HG02973 (cell line): ENCODE results near the gene ZBTB7C.

Experiments
- ATAC-seq: cut with Tn5 transposase; IDR thresholded peaks from one replicate; pipeline ENCODE4 v1.9.1; 2021; ENCODE audit warnings: moderate library complexity; ENCODE audit not compliant: unreplicated experiment

ZBTB7C gene

DNA sequence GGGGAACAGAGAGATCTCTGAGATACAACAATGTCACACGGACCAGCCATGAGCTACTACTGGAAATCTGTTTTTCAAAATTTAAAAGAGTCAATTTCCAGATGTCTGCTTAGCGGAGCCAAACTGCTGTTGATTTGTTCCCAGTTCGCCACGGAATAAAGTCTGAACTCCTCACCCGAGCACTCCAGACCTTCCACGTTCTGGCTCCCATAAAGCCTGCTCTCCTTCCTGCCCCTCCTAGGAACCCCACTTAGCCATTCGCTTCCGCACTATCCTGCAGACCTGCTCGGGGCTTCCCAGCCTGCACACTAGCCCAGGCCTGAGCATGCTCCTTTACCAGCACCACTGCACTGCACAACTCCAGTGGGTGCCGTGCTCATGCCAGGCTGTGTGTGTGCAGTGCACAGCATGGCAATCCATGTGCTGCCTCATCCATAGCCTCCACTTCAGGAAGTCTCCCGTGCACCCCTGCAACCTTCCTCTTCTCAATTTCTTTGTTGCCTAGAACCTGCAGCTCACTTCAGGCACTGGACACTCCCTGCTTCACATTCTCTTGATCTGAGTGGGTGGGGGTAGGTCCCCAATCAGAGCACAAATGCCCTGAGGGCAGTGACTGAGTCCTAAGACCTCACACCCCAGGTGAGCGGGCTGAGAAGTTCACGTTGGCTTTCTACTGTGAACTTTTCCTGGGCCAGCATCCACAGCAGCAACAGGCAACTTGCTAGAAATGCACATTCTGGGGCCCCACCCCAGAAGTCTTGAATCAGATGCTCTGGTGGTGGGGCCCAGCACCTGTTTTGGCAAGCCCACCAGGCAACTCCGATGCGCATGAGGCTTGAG lies 53.7 kb downstream of the ZBTB7C start:
- ATAC-seq: no peak

DNA sequence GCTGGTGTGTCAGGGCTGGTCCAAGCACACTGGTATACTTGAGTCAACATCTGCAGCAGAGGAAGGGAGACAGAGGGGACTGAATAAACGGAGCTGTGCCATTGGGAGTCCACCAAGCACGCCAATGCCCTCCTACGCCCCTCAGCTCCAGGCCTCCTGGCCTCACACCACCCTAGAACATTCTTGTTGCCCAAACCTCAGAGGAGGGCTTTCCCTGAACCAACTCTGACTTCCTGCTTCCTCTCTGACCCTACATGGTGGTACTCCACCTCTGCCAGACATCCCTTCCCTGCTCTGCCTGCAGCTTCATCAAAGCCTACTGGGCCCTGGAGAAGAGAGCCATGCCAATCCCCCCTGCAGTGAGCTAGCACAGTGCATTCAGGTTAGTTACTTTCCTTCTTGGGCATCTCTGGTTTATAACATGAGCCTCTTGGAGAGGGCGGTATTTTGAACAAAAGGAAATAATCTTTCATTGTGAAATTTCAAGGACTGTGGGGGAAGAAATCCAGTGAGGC lies 54.4 kb downstream of the ZBTB7C start:
- no peak for ATAC-seq

DNA sequence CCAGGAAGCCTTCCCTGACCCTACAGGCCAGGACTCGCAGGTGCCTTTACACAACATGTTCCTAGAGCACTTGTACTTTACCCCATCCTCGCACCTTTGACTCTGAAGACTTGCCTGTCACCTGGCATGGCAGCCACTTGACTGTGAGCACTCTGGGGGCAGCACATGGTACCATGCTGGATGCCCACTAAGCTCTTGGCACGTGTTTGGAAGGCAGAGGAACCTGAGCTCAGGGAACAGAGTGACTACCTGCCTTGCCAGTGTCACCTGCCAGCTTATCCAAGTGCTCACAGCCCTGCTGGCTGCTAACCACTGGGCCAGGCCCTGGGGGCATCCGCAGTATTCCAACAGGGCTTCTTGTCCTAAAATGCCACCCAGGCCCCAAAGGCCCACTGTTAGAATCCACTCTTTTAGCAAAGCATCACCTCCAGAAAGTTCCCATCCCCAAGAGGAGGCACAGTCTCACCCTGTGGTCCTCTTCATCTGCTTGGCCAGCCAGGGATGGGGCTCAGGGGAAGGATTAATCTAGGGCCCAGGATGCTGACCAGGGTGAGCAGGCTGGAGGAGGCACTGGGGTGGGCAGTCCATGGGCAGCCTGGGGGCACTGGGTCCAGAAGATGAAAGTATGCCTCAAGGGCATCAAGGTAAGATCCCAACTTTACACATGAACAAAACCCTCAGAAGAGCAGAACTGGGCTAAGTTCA lies 57.0 kb downstream of the ZBTB7C start:
- no peak for ATAC-seq

DNA sequence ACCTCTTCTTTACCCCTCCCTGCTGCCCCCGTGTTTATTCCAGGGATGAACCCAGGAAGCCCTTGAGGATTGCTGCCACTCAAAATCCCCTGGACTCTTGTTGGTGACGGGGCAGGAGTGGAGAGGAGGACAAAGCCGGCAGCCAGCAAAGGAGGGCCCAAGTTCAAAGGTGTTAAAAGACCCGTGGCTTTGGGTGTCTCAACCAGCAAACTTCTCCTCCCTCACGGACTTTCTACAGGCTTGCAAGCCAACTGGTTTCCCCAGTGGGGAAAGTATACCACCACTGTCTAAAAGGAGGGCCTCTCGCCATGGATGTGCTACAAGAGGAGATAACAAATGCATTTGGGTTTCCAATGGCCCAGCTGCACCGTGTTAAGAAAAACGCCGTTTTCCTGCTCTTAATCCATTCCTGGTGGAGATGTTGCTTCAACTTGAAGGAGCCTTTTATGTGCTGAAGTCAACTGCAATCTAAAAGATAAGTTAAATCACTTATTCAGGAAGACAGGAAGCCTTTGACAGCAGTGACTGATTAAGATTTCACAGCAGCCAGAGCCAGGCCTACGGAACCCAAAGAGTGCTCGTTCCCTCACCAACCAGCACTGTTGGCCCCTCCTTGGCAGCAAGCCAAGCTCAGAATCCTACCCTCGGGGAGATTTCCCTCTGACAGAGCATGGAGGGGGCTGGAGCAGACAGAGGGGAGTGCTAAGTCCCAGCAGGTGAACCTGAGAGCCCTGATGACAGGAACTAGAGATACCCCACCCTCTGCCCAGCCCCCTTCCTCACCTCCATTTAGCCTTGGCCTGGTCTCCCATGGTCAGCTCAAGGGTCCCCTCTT lies 57.8 kb downstream of the ZBTB7C start:
- no peak for ATAC-seq

DNA sequence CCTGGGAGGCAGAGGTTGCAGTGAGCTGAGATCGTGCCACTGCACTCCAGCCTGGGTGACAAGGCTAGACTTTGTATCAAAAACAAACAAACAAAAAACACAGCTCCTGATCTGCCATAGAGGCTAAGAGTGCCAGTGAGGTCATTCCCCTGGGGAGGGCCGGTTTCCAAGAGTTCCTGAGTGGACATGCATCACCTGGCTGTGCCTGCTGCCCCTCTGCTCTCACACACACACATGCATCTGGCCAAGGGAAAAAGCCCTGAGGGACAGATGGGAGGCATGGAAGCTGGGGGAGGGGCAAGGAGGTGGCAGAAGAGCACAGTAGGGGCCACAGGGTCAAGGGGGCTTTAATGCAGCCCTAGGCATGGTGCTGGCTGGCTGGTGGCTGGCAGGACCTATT lies 60.4 kb downstream of the ZBTB7C start:
- ATAC-seq: no peak

DNA sequence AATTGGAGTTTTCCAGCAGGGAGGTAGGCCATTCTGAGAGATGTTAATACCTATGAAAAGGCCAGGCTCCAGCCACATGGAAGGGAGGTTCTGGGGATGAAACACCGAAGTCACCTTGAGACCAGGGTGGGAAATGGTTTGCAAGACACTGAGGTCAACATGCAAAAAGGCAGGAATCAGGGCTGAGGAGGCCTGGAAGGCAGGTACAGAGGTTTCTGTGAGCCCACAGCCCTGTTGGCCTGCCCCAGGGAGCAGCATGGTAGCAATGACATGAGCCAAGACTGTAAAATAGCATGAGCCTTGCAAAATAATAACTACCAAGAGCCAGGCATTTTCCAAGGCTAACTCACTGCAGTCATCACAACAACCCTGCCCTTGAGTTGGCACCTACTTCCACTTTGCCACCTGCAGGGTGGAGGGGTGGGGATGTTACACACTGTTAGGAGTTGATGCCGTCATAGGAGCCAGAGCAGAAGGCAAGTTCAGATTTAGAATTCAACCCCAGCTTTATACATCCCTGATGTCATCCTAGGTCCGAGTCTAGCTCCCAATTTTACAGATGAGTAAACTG lies 61.3 kb downstream of the ZBTB7C start:
- no peak for ATAC-seq

DNA sequence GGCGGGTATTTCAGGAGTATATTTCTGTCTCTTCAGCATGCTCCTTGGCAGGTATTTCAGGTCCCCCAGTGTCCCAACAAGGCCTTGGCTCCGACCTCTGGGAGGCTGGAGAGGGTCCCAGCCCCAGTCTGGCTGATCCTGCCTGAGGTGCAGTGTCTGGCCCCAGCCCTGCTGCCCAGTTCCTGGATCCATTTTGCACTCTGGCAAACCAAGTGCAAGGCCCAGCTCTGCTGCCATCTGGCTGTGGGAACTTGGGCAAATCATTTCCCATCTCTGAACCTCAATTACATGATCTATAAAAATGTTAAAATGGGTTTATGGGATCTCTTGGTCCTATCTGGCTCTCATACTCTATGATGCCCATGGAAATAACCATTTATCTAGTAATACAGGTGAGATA lies 63.6 kb downstream of the ZBTB7C start:
- ATAC-seq: no peak

DNA sequence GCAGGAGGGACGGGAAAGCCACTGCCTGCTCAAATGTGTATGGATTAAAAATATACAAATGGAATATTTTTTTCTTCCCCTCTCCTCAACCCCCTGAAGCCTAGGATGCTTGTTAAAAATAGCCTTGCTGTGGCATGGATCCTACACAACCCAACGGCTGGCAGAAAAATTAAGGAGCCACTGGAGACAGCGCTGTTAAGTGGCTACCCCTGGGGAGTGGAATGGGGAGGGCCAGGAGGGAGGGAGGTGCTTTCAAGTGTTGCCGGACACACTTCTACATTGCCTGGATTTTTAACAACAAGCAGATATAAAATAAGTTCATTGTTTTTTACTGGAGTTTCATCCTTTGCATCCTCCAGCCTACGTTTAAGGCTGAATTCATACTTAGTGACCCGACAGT lies 66.6 kb downstream of the ZBTB7C start:
- no peak for ATAC-seq

DNA sequence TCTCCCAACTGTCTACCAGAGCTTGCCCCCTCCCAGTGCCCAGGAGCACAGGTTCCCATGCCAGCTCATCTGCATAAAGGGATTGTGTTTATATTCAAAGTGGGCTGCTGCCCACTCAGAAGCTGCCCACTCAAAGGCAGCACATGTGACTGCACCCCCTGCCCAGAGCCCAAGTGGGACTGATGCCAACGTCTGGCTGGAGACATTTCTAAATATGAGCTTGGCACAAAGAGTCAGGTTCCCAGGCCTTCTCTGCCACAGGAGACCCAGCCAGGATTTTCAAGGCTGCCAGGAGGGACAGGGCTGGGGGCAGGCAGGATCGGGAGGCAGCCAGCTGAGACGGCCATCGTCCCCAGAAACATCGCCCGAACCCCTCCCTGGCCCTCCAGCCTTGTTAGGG lies 67.1 kb downstream of the ZBTB7C start:
- no peak for ATAC-seq

DNA sequence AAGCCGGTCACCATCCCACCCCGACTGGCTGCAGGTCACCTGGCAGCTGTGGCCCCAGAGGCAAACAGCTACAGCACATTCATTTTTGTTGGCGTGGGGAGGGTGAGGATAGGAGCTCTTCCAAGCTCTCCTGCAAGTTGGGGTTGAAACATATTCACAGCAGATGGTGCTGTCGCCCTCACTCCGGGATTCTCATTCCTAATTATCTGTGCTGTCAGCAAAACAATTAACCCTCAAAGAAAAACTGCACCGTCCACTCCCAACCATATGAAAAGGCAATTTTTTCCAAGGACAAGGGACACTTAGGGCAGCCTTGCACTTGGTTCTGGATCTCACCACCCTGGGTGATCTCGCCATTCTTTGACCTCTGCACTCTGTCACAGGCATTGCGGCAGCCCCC lies 68.6 kb downstream of the ZBTB7C start:
- no peak for ATAC-seq

DNA sequence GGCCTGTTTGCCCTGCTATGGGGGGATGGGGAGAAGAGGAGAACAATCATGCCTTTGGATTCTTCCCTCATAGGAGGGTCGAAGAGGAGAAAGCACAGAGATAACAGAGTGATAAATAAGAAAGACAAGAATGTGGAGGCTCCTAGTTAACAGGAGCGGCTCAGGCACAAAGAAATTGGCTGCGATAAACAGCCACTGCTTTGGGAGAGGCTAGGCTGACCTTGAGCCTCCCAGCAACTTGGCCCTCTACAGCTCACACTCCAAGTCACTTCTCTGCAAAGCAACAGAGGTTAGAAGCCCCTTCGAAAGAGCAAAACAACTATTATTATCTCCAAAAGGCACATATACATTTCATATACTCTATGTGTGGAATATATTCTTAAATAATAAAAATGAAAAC lies 69.5 kb downstream of the ZBTB7C start:
- ATAC-seq: no peak

DNA sequence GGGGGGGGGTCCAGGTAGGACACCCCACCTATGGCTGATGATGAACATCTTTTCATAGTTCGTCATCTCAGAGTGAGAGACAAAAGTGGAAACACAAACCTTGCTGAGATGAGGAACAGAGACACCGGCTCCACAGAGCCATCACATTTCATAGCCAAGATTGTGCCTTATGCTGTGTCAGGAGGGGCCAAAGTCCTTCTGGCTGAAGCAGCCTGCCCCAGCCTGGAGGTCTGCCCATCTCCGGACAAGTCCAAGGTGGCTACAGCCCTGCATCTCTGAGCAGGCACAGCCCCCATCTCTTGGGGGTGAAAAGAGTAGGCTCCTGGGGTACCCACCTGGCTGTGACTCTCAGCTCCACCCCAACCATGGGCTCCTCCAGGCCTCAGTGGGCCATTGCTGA lies 70.3 kb downstream of the ZBTB7C start:
- ATAC-seq: no peak

DNA sequence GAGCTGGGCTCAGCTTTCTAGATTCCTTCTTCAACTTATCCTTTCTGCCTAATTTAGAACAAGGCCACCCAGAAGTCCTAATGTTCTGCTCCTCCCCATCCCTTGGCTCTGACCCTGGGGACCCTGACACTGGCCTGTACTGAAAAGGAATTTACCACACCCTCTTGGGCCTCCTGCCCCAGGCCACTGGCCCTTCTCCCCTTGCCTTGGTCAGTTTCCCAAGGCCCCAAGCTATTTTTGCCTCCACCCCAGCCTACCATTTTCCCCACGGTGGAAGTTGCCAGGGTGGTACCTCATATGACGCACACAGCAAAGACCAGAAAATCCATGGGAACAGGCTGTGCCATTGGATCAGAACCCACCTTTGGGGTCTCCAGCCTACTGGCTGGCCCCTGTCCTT lies 72.1 kb downstream of the ZBTB7C start:
- no peak for ATAC-seq

DNA sequence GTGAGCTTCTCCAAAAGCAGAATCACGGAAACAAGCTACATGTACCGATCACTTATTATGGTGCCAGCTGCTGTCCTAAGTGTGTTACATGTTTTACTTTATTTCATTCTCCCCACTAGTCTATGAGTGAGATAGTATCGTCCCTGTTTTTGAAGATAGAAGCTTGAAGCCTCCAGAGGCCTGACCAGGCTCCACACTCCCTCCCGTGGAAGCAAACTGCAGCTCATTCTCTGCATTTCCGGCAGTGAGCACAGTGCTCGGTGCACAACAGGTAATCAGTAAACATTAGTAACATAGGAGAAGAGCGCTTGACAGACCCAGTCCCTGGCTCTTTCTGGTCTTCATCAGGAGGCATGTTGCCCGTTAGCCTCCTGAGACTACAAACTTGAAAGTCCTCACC lies 72.9 kb downstream of the ZBTB7C start:
- ATAC-seq: no peak

DNA sequence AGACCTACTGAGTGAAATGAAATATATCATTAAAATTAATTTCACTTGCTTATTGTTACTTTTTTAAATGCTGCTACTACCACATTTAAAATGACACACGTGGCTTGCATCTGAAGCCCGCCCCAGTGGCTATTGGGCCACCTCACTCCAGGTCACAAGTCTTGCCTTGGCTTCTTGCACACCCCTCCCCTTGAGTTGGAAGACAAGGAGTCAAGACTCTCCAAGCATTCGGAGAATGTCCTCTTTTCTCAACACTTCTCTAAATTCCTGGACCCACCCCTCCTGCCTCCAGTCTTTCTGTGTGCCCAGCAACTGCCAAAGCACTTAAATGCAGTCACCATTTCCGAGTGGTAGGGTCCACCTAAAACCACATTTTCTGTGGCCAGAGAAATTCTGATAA lies 73.4 kb downstream of the ZBTB7C start:
- no peak for ATAC-seq

DNA sequence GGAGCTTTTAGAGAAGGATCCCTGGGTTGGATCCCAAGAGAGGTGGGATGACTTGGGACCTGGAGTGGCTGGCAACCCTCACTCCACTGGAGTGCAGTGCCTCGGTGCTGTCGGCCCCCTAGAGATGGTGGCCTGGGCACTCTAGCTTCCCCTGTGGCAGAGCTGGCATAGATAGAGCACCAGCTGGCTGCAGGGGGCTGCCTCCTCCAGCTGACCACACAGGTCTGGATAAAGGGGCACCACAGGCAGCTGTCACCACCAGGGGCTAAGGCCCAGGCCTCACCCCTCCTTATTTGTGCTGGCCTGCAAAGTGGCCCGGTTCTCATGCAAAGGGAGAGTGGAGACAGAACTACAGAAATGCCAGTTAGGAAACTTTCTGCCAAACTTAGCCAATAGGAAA lies 74.3 kb downstream of the ZBTB7C start:
- ATAC-seq: no peak

DNA sequence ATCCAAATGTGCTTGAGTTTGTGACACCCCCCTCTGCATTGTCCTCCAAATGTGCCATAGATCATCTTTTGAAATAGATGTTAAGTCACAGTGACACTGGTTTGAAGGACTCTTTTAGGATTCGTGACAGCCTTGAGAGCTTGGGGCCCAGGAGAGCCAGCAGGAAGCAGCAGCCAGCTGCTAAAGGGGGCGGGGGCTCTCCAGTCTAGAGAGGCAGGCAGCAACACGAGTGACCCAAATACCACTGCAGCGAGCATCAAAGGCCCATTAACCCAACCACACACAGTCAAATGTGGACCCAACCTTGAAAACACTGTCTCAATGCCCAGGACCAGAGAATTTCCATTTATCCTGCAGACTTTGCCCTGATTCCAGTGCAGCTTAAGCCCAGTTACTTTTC lies 75.6 kb downstream of the ZBTB7C start:
- no peak for ATAC-seq

DNA sequence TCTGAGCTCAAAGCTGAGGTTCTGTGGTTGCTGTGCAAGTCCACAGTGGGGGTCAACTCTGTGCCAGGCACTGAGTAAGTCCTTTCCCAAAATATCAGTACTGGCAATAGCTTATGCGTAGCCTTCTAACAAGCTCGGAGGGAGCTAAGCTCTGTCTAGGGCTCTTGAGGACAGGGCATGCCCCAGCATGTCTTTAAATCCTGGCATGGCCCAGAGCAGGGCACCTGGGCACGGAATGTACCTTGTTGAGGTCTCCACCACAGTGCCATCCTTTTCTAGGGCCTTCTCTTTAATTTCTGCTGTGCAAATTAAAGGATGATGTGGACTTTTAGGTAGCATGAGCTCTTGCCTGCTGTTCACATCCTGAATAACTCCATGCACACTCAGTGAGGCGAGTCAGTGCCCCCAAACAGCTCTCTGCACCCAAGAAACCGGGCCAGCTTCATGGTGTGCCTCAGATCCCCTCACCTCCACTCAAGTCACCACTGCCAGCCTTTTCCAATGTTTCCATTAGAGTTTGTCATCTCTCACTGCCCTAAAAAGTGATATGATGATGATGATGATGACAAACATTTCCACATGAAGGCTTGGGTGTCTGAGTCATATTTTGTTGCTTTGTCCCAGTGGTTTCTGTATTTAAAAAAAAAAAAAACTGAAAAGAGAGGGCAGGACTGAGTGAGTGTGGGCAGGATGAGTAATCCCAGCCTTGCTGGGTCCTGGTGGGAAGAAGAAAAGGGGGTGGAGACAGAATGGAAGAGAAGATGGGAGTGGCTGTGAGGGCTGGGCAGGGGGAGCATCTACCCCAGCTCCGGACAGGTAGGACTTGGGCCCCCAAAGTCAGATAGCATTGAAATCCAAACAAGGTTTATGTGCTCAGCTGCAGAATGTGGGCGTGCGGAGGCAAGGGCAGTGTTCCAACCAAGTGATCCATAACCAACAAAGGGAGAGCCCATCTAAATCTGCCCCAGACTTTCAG lies 78.9 kb downstream of the ZBTB7C start:
- ATAC-seq: no peak

DNA sequence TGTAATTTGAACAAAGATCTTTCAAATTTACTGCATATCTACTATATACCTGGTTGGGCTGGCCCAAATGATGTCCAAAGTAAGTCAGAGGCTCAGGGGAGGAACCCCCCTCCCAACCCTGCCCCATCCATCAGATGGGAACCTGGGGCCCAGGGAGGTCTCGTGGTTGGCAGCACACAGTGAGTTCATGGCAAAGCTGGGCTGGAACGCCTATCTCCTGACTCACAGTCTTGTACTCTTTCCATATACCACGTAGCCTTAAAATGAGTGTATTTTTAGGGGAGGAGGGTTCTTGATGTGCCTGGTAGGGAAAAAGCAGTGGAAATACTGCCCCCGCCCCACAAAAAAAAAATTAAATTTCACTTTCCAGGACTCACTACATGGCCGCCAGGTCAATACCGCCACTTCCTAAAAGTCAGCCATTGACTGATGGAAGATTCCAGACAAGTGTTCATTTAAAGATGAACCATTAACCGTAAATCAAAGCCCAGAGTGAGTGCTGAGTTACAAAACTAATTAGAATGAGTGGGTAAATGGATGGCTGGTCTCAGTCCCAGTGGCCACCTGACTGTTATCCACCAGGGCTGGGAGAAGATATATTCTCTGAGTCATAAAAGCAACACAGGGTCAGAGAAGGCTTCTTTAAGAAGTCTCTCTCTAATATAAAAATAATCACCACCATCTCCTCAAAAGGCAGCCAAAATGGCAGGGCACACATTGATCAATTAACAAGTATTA lies 80.5 kb downstream of the ZBTB7C start:
- ATAC-seq: no peak
